Activated naive CD4-positive, alpha-beta T cell treated with anti-CD3 and anti-CD28 coated beads for 36 hours (primary cell): ENCODE data around the gene FTO. TPM values are rescaled to one million over a fixed set of nuclear protein-coding genes. Genes with fewer than 3 reads are reported as not detected.

ENCODE experiments used
- CTCF ChIA-PET: fragments of 350-600 bp; sonication (Branson Sonifier 250); formaldehyde crosslinking; loops from one replicate; lab custom pipeline; 2021; ENCODE audit warnings: antibody characterized with exemption; lab: Charles Lee
- DNase-seq: peaks from one replicate; pipeline ENCODE4 v3.0.0-alpha.2; 2020
- H3K27ac Mint-ChIP-seq: one replicate; pipeline ENCODE4 v1.8.0; 2021; ENCODE audit warnings: mild to moderate bottlenecking, mixed read lengths
- H3K27me3 Mint-ChIP-seq: one replicate; pipeline ENCODE4 v1.8.0; 2021; ENCODE audit warnings: low read depth, mixed read lengths
- H3K36me3 Mint-ChIP-seq: one replicate; pipeline ENCODE4 v1.8.0; 2021; ENCODE audit warnings: low read depth, mixed read lengths
- H3K4me1 Mint-ChIP-seq: one replicate; pipeline ENCODE4 v1.8.0; 2021; ENCODE audit warnings: low read depth, mixed read lengths
- H3K4me3 Mint-ChIP-seq: one replicate; pipeline ENCODE4 v1.8.0; 2021; ENCODE audit warnings: mild to moderate bottlenecking, moderate library complexity, mixed read lengths
- H3K9me3 Mint-ChIP-seq: one replicate; pipeline ENCODE4 v1.8.0; 2021; ENCODE audit warnings: mixed read lengths
- intact Hi-C: fragments of 100-400 bp; cut with micrococcal nuclease; formaldehyde crosslinking; loops from one replicate; pipeline ENCODE4 v1.15.1; 2023
- total RNA-seq, 2 experiments: library from RNA; stranded (reverse); gene quantifications; one replicate each; pipeline ENCODE4 v1.2.3, GENCODE V29; 2021

The FTO gene
- total RNA-seq, 2 experiments from 2014 or later, result 60.2 to 63.9 TPM

- intact Hi-C loops, result no loop called here
- Mint-ChIP-seq H3K36me3 (peaks cover 1% of the 10 kb centered on the region), H3K4me1 (peaks cover 24% of the 10 kb centered on the region), H3K27me3 (no peaks in the 10 kb centered on the region), H3K9me3 (no peaks in the 10 kb centered on the region), H3K27ac (no peak overlapping the region), H3K4me3 (no peak overlapping the region)
- no peak for DNase-seq
- CTCF ChIA-PET, result no interaction called here
These were observed 58.2 kb downstream of the FTO start for GRCh38 chr16:53761962-53762703.

- H3K4me3 Mint-ChIP-seq, result no peak overlapping the region
- no peaks in the 10 kb centered on the region for H3K9me3 Mint-ChIP-seq
- H3K4me1 Mint-ChIP-seq, result peaks cover 36% of the 10 kb centered on the region
- DNase-seq, result no peak
- CTCF ChIA-PET, result interaction anchor here (1.0 kb wide), 2 partner anchors 9 to 12 kb away, joined by 3 read pairs; no protein-coding TSS in a partner anchor
- H3K27me3 Mint-ChIP-seq, result no peaks in the 10 kb centered on the region
- intact Hi-C loops, result no loop called here
- no peaks in the 10 kb centered on the region for H3K36me3 Mint-ChIP-seq
- H3K27ac Mint-ChIP-seq, result no peak overlapping the region
These were observed 62.5 kb downstream of the FTO start for GRCh38 chr16:53766304-53767016.

GRCh38 chr16:53768167-53768566 is 64.2 kb downstream of the FTO start:
- CTCF ChIA-PET, result interaction anchor here (2.8 kb wide), 1 partner anchor 24 kb away, joined by 14 read pairs; no protein-coding TSS in a partner anchor
- intact Hi-C loops, result no loop called here

GRCh38 chr16:53768593-53768992 is 64.6 kb downstream of the FTO start:
- H3K27ac Mint-ChIP-seq, result no peak overlapping the region

More at GRCh38 chr16:53768167-53768566, 64.2 kb downstream of the FTO start:
- Mint-ChIP-seq H3K27me3 (no peaks in the 10 kb centered on the region), H3K36me3 (no peaks in the 10 kb centered on the region), H3K9me3 (no peaks in the 10 kb centered on the region), H3K27ac (no peak overlapping the region), H3K4me1 (peaks cover 33% of the 10 kb centered on the region), H3K4me3 (no peak overlapping the region)
- no peak for DNase-seq

GRCh38 chr16:53769185-53769584 is 65.2 kb downstream of the FTO start:
- Mint-ChIP-seq H3K4me3 (no peak overlapping the region), H3K4me1 (peaks cover 26% of the 10 kb centered on the region), H3K27ac (no peak overlapping the region), H3K9me3 (no peaks in the 10 kb centered on the region), H3K36me3 (no peaks in the 10 kb centered on the region), H3K27me3 (no peaks in the 10 kb centered on the region)
- no peak for DNase-seq
- intact Hi-C loops, result no loop called here
- CTCF ChIA-PET, result interaction anchor here (2.8 kb wide), 1 partner anchor 25 kb away, joined by 14 read pairs; no protein-coding TSS in a partner anchor

More at GRCh38 chr16:53768593-53768992, 64.6 kb downstream of the FTO start:
- CTCF ChIA-PET, result interaction anchor here (2.8 kb wide), 1 partner anchor 25 kb away, joined by 14 read pairs; no protein-coding TSS in a partner anchor
- no peak overlapping the region for H3K4me3 Mint-ChIP-seq
- peaks cover 30% of the 10 kb centered on the region for H3K4me1 Mint-ChIP-seq
- no peaks in the 10 kb centered on the region for H3K36me3 Mint-ChIP-seq
- no peaks in the 10 kb centered on the region for H3K9me3 Mint-ChIP-seq
- DNase-seq, result no peak
- intact Hi-C loops, result no loop called here
- no peaks in the 10 kb centered on the region for H3K27me3 Mint-ChIP-seq

- intact Hi-C loops, result loop anchor here (5.0 kb wide), 3 partner anchors 222 to 1168 kb away; no protein-coding TSS in a partner anchor
- CTCF ChIA-PET, result interaction anchor here (2.8 kb wide), 1 partner anchor 26 kb away, joined by 14 read pairs; no protein-coding TSS in a partner anchor
- Mint-ChIP-seq H3K27ac (no peak overlapping the region), H3K4me1 (peaks cover 30% of the 10 kb centered on the region), H3K36me3 (no peaks in the 10 kb centered on the region), H3K27me3 (no peaks in the 10 kb centered on the region), H3K4me3 (no peak overlapping the region), H3K9me3 (no peaks in the 10 kb centered on the region)
- DNase-seq, result no peak
These were observed 65.8 kb downstream of the FTO start for GRCh38 chr16:53769787-53770186.

- Mint-ChIP-seq H3K4me1 (peaks cover 34% of the 10 kb centered on the region), H3K27me3 (no peaks in the 10 kb centered on the region), H3K4me3 (no peak overlapping the region), H3K36me3 (no peaks in the 10 kb centered on the region), H3K9me3 (no peaks in the 10 kb centered on the region), H3K27ac (no peak overlapping the region)
- intact Hi-C loops, result loop anchor here (5.0 kb wide), 3 partner anchors 223 to 1167 kb away; no protein-coding TSS in a partner anchor
- CTCF ChIA-PET, result no interaction called here
- no peak for DNase-seq
These were observed 66.7 kb downstream of the FTO start for GRCh38 chr16:53770641-53771040.

GRCh38 chr16:53771655-53772497 is 67.9 kb downstream of the FTO start:
- CTCF ChIA-PET, result interaction anchor here (0.6 kb wide), 1 partner anchor 222 kb away, joined by 6 read pairs; no protein-coding TSS in a partner anchor
- intact Hi-C loops, result loop anchor here (2.0 to 5.0 kb wide), 4 partner anchors 121 to 1165 kb away; no protein-coding TSS in a partner anchor
- Mint-ChIP-seq H3K9me3 (no peaks in the 10 kb centered on the region), H3K4me3 (no peak overlapping the region), H3K36me3 (no peaks in the 10 kb centered on the region), H3K4me1 (peaks cover 32% of the 10 kb centered on the region), H3K27ac (no peak overlapping the region), H3K27me3 (no peaks in the 10 kb centered on the region)
- DNase-seq, result no peak

- no peak overlapping the region for H3K27ac Mint-ChIP-seq
- intact Hi-C loops, result loop anchor here (2.0 to 5.0 kb wide), 4 partner anchors 120 to 1164 kb away; no protein-coding TSS in a partner anchor
- H3K27me3 Mint-ChIP-seq, result no peaks in the 10 kb centered on the region
- peaks cover 31% of the 10 kb centered on the region for H3K4me1 Mint-ChIP-seq
- DNase-seq, result peak; percentile 40
- CTCF ChIA-PET, result interaction anchor here (0.6 to 1.0 kb wide), 2 partner anchors 19 to 499 kb away, joined by 3 read pairs; no protein-coding TSS in a partner anchor
- no peaks in the 10 kb centered on the region for H3K9me3 Mint-ChIP-seq
- no peak overlapping the region for H3K4me3 Mint-ChIP-seq
- H3K36me3 Mint-ChIP-seq, result no peaks in the 10 kb centered on the region
These were observed 69.3 kb downstream of the FTO start for GRCh38 chr16:53773150-53773846.

- intact Hi-C loops, result loop anchor here (2.0 to 5.0 kb wide), 4 partner anchors 119 to 1163 kb away; no protein-coding TSS in a partner anchor
- Mint-ChIP-seq H3K27me3 (no peaks in the 10 kb centered on the region), H3K27ac (no peak overlapping the region), H3K9me3 (no peaks in the 10 kb centered on the region), H3K4me3 (no peak overlapping the region), H3K36me3 (no peaks in the 10 kb centered on the region), H3K4me1 (peaks cover 28% of the 10 kb centered on the region)
- CTCF ChIA-PET, result interaction anchor here (1.0 kb wide), 1 partner anchor 20 kb away, joined by 3 read pairs; no protein-coding TSS in a partner anchor
- DNase-seq, result no peak
These were observed 69.9 kb downstream of the FTO start for GRCh38 chr16:53773881-53774280.
